ENCODE data around the gene CHRNE. TPM values are rescaled to one million over a fixed set of nuclear protein-coding genes. Genes with fewer than 3 reads are reported as not detected.

CHRNE gene
- polyA plus RNA-seq (2013, experiment 1 of 2) = 0.24 TPM
- 0.24 TPM for polyA plus RNA-seq (2013, experiment 2 of 2)

DNA sequence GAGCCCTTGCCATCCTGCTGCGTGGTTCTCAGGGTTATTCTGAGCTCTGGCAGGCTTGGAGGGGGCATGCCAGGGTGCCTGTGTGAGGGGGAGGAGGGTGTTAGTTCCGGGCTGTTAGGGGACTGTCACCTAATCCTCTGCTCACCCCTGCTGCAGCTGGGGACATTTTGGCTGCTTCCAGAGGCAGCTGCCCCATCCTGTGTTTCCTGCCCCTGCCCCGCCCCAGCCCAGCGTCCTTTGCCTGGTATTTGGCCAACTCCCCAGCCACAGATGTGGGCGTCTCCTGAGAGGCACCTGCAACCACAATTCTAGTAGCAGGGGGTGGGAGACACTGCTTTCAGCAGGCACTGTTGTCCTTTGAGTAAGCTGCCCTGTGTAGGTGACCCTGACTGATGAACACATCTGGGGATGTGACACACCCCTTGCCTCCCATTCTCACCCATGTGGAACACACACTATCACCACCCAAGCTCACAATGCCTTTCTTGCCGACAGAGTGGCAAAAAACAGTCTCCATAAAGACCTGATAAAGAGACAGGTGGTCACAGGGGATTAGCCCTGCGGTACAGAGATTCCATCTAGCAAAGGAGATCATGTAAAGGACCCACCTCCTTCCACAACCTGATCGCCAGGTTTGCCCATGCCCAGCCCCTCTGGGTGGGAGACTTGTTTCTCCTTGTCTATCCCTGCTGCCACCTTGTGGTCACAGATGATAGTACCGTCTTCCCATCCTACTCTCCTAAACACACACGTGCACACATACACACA is at the start of gene CHRNE:
TSS of gene CHRNE (minus strand) at position 48 of the 768 bp plus-strand sequence. CDS start at position 13, 35 bp downstream.
- Histone ChIP-seq H3K79me1 (ENCODE audit: low read length) (no peaks in the 10 kb centered on the region), H3K18ac (ENCODE audit: low read length) (no peak within 1 kb of the TSS), H4K8ac (ENCODE audit: low read depth, low read length) (no peak within 1 kb of the TSS), H2BK5ac (ENCODE audit: low read length) (no peak within 1 kb of the TSS), H3K27me3 (ENCODE audit: insufficient read depth, low read length, poor library complexity) (no peaks in the 10 kb centered on the region), H3K56ac (ENCODE audit: low read length) (no peak within 1 kb of the TSS), H4K5ac (ENCODE audit: low read length) (no peak within 1 kb of the TSS), H3K79me2 (ENCODE audit: control insufficient read depth, insufficient read depth, low read length) (no peaks in the 10 kb centered on the region), H2BK120ac (ENCODE audit: low read depth, low read length) (no peak within 1 kb of the TSS), H3K4me1 (ENCODE audit: control insufficient read depth, low read depth, low read length) (peaks cover under 1% of the 10 kb centered on the region), H3K9ac (ENCODE audit: low read length) (no peak within 1 kb of the TSS), H3K36me3 (ENCODE audit: control insufficient read depth, insufficient read depth, low read length) (no peaks in the 10 kb centered on the region), H3K23ac (ENCODE audit: low read length) (no peak within 1 kb of the TSS), H3K27ac (ENCODE audit: low read depth, low read length) (no peak within 1 kb of the TSS), H2BK15ac (replicated peaks; ENCODE audit: low read depth) (no peak within 1 kb of the TSS), H3K4ac (ENCODE audit: low read depth, low read length) (no peak within 1 kb of the TSS), H3K4me3 (ENCODE audit: low read length) (no peak within 1 kb of the TSS), H2AK5ac (ENCODE audit: low read length) (peak within 1 kb of the TSS; percentile 30), H3K4me2 (ENCODE audit: low read length) (no peak within 1 kb of the TSS)
- DNase-seq = peak; percentile 92
- no CpG with 5 or more reads among the region's 10 CpGs for WGBS (ENCODE audit: extremely low coverage, insufficient coverage, low lambda C conversion rate)

DNA sequence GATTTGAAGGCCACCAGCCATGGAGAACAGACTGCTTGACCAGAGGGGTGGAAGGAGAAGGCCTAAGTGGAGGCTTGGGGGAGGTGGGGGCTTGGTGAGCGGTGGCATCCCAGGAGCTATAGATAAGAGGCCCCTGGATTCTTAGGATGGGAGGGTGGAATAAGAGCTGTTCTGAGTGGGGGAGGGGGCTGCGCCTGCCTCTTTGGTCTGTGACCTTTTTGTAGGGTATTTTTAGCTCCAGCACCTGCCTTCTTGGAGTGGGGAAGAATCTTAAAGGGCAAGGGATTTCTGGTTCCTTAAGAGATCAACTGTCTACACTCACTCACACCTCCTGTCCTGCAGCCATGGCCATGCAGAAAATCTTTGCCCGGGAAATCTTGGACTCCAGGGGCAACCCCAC is 48.6 kb upstream of the CHRNE start:
- H3K4me3 ChIP-seq (ENCODE audit: low read length) = no peak overlapping the region
- peaks cover 11% of the 10 kb centered on the region for H3K4me1 ChIP-seq (ENCODE audit: control insufficient read depth, low read depth, low read length)
- peak overlapping the region; percentile 18 for H2BK120ac ChIP-seq (ENCODE audit: low read depth, low read length)
- H3K4me2 ChIP-seq (ENCODE audit: low read length) = peak overlapping the region; percentile 95
- H2BK5ac ChIP-seq (ENCODE audit: low read length) = peak overlapping the region; percentile 56
- WGBS (ENCODE audit: extremely low coverage, insufficient coverage, low lambda C conversion rate) = no CpG with 5 or more reads among the region's 3 CpGs
- H4K8ac ChIP-seq (ENCODE audit: low read depth, low read length) = no peak overlapping the region
- peak overlapping the region; percentile 71 for H3K4ac ChIP-seq (ENCODE audit: low read depth, low read length)
- H4K5ac ChIP-seq (ENCODE audit: low read length) = no peak overlapping the region
- H3K27ac ChIP-seq (ENCODE audit: low read depth, low read length) = peak overlapping the region; percentile 99
- H3K56ac ChIP-seq (ENCODE audit: low read length) = peak overlapping the region; percentile 98
- H3K18ac ChIP-seq (ENCODE audit: low read length) = peak overlapping the region; percentile 65
- peaks cover 2% of the 10 kb centered on the region for H3K79me1 ChIP-seq (ENCODE audit: low read length)
- H2AK5ac ChIP-seq (ENCODE audit: low read length) = peak overlapping the region; percentile 78
- H3K79me2 ChIP-seq (ENCODE audit: control insufficient read depth, insufficient read depth, low read length) = peaks cover 17% of the 10 kb centered on the region
- peak overlapping the region; percentile 20 for H2BK15ac ChIP-seq (replicated peaks; ENCODE audit: low read depth)
- DNase-seq = peak; percentile 54
- no peak overlapping the region for H3K23ac ChIP-seq (ENCODE audit: low read length)
- peak overlapping the region; percentile 97 for H3K9ac ChIP-seq (ENCODE audit: low read length)
- no peaks in the 10 kb centered on the region for H3K27me3 ChIP-seq (ENCODE audit: insufficient read depth, low read length, poor library complexity)
- peaks cover 4% of the 10 kb centered on the region for H3K36me3 ChIP-seq (ENCODE audit: control insufficient read depth, insufficient read depth, low read length)

DNA sequence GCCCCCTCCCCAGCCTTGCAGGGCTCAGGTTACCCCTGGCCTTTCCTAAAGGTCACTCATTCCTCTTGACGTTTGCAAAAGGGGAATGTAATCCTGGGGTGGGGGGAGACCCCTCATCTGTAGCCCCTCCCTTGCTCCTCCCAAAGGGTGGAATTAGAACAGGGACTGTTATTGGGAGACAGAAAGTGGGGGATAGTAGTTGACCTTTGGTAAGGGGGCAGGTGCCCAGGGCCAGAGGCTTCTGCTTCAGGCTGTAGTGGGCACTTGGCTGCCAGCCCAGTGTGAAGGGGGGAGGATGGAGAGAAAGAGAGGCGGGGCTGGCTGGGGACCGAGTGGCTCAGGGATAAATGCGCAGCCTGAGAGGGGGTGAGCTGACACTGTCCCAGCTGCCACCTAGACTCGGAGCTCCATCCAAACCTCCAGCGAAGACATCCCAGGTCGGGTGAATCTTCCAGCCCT is 47.9 kb upstream of the CHRNE start, which contains the start of gene ENO3:
TSS of gene ENO3 (plus strand) at position 374 of the 459 bp plus-strand sequence. CDS start 711 bp downstream, outside the sequence.
- Histone ChIP-seq H2AK5ac (ENCODE audit: low read length) (peak within 1 kb of the TSS; percentile 82), H3K4me2 (ENCODE audit: low read length) (peak within 1 kb of the TSS; percentile 95), H3K23ac (ENCODE audit: low read length) (peak within 1 kb of the TSS; percentile 94), H3K56ac (ENCODE audit: low read length) (peak within 1 kb of the TSS; percentile 98), H4K5ac (ENCODE audit: low read length) (no peak within 1 kb of the TSS), H2BK120ac (ENCODE audit: low read depth, low read length) (peak within 1 kb of the TSS; percentile 62), H3K79me2 (ENCODE audit: control insufficient read depth, insufficient read depth, low read length) (peaks cover 24% of the 10 kb centered on the region), H3K4me3 (ENCODE audit: low read length) (peak within 1 kb of the TSS; percentile 72), H3K79me1 (ENCODE audit: low read length) (peaks cover 4% of the 10 kb centered on the region), H3K27ac (ENCODE audit: low read depth, low read length) (peak within 1 kb of the TSS; percentile 99), H3K27me3 (ENCODE audit: insufficient read depth, low read length, poor library complexity) (no peaks in the 10 kb centered on the region), H3K9ac (ENCODE audit: low read length) (peak within 1 kb of the TSS; percentile 97), H3K4ac (ENCODE audit: low read depth, low read length) (peak within 1 kb of the TSS; percentile 99), H4K8ac (ENCODE audit: low read depth, low read length) (peak within 1 kb of the TSS; percentile 77), H3K36me3 (ENCODE audit: control insufficient read depth, insufficient read depth, low read length) (peaks cover 10% of the 10 kb centered on the region), H2BK5ac (ENCODE audit: low read length) (peak within 1 kb of the TSS; percentile 96), H3K4me1 (ENCODE audit: control insufficient read depth, low read depth, low read length) (peaks cover 15% of the 10 kb centered on the region), H3K18ac (ENCODE audit: low read length) (peak within 1 kb of the TSS; percentile 99), H2BK15ac (replicated peaks; ENCODE audit: low read depth) (peak within 1 kb of the TSS; percentile 20)
- WGBS (ENCODE audit: extremely low coverage, insufficient coverage, low lambda C conversion rate) = no CpG with 5 or more reads among the region's 7 CpGs
- peak; percentile 35 for DNase-seq

DNA sequence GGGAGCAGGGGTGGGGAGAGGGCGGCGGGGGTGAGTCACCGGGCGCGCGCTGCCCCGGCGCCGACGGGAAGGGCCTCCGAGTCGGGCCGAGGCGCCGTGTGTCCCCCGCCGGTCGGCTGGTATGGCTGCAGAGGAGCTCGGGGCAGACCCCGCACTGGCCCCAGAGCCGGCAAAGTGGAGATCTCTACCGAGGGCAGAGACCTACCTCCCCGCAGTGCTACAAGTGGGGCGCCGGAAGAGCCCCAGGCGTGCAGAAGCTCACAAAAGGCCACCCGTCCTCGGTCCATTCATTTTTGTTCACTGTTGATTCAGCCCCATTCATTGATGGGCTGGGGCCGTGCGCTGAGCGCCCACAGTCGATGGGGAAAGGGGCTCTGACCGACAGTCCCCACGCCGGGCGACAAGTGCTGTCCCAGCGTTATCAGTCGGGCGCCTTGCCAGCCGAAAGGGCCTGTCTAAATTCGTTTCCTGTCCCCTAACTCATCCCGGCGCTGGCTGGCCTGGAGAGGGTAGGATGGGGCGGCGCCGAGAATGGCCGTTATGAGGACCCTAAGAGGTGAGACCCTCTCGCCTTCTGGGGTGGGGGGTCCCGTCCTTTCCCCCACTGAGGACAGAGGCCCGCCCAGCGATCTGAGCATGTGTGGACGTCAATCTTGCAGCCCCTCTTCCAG is 47.3 kb upstream of the CHRNE start:
- H4K5ac ChIP-seq (ENCODE audit: low read length) = no peak overlapping the region
- H2BK5ac ChIP-seq (ENCODE audit: low read length) = peak overlapping the region; percentile 96
- peak overlapping the region; percentile 82 for H2AK5ac ChIP-seq (ENCODE audit: low read length)
- no peak overlapping the region for H2BK15ac ChIP-seq (replicated peaks; ENCODE audit: low read depth)
- H3K4me1 ChIP-seq (ENCODE audit: control insufficient read depth, low read depth, low read length) = peaks cover 15% of the 10 kb centered on the region
- peak overlapping the region; percentile 62 for H2BK120ac ChIP-seq (ENCODE audit: low read depth, low read length)
- peaks cover 30% of the 10 kb centered on the region for H3K79me2 ChIP-seq (ENCODE audit: control insufficient read depth, insufficient read depth, low read length)
- H3K9ac ChIP-seq (ENCODE audit: low read length) = peak overlapping the region; percentile 97
- H3K23ac ChIP-seq (ENCODE audit: low read length) = peak overlapping the region; percentile 94
- H4K8ac ChIP-seq (ENCODE audit: low read depth, low read length) = peak overlapping the region; percentile 77
- peak overlapping the region; percentile 72 for H3K4me3 ChIP-seq (ENCODE audit: low read length)
- peak overlapping the region; percentile 98 for H3K56ac ChIP-seq (ENCODE audit: low read length)
- peak overlapping the region; percentile 99 for H3K27ac ChIP-seq (ENCODE audit: low read depth, low read length)
- DNase-seq = peak; percentile 71
- peak overlapping the region; percentile 99 for H3K4ac ChIP-seq (ENCODE audit: low read depth, low read length)
- peaks cover 11% of the 10 kb centered on the region for H3K36me3 ChIP-seq (ENCODE audit: control insufficient read depth, insufficient read depth, low read length)
- peaks cover 6% of the 10 kb centered on the region for H3K79me1 ChIP-seq (ENCODE audit: low read length)
- peak overlapping the region; percentile 99 for H3K18ac ChIP-seq (ENCODE audit: low read length)
- WGBS (ENCODE audit: extremely low coverage, insufficient coverage, low lambda C conversion rate) = no CpG with 5 or more reads among the region's 52 CpGs
- no peaks in the 10 kb centered on the region for H3K27me3 ChIP-seq (ENCODE audit: insufficient read depth, low read length, poor library complexity)
- peak overlapping the region; percentile 95 for H3K4me2 ChIP-seq (ENCODE audit: low read length)

DNA sequence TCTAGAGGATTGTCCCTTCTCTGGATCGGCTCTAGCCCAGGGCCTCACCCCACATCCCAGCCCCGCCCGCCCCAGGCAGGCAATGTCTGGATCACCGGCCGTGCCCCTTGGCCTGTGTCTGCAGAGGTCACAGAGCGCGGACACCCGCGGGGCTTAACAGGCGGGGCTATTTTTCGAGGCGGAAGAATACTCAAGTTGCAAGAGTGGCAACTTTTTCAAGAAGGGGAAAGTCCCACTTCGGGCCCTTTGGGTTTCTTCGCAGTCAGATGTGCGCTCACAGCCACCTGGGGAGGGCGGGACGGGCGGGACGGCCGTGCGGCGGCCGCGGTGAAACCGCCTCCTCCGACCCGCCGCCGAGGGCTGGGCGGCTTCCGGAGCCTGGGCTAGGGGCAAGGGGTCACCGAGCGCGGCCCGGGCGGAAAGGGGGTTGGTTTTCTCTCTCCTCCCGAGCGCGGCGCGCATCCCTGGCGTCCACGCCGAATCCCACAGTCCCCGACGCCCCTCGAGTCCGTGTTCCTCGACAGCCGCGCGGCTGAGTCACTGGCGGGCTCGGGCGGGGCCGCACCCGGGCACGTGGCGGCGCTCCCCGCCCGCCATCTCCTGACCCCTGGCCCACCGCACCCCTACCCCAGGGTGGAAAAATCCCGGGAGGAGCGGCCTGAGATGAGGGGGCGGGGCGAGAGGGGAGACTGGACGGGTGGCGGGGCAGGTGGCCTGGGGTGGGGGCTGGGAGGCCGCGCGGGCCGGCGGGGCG is 46.6 kb upstream of the CHRNE start:
- Histone ChIP-seq H2AK5ac (ENCODE audit: low read length) (no peak overlapping the region), H2BK15ac (replicated peaks; ENCODE audit: low read depth) (no peak overlapping the region), H4K8ac (ENCODE audit: low read depth, low read length) (peak overlapping the region; percentile 95), H3K36me3 (ENCODE audit: control insufficient read depth, insufficient read depth, low read length) (peaks cover 12% of the 10 kb centered on the region), H4K5ac (ENCODE audit: low read length) (no peak overlapping the region), H3K4me1 (ENCODE audit: control insufficient read depth, low read depth, low read length) (peaks cover 15% of the 10 kb centered on the region), H3K23ac (ENCODE audit: low read length) (peak overlapping the region; percentile 94), H2BK120ac (ENCODE audit: low read depth, low read length) (peak overlapping the region; percentile 50), H3K79me2 (ENCODE audit: control insufficient read depth, insufficient read depth, low read length) (peaks cover 36% of the 10 kb centered on the region), H3K56ac (ENCODE audit: low read length) (peak overlapping the region; percentile 94), H3K27me3 (ENCODE audit: insufficient read depth, low read length, poor library complexity) (no peaks in the 10 kb centered on the region), H3K9ac (ENCODE audit: low read length) (peak overlapping the region; percentile 95), H3K4me2 (ENCODE audit: low read length) (peak overlapping the region; percentile 75), H3K18ac (ENCODE audit: low read length) (peak overlapping the region; percentile 99), H3K27ac (ENCODE audit: low read depth, low read length) (peak overlapping the region; percentile 100), H2BK5ac (ENCODE audit: low read length) (peak overlapping the region; percentile 96), H3K4me3 (ENCODE audit: low read length) (peak overlapping the region; percentile 75), H3K79me1 (ENCODE audit: low read length) (peaks cover 8% of the 10 kb centered on the region), H3K4ac (ENCODE audit: low read depth, low read length) (peak overlapping the region; percentile 100)
- DNase-seq = peak; percentile 90
- WGBS (ENCODE audit: extremely low coverage, insufficient coverage, low lambda C conversion rate) = no CpG with 5 or more reads among the region's 75 CpGs
